K562 (cell line): ENCODE measurements around the gene RARRES2. TPM values are rescaled to one million over a fixed set of nuclear protein-coding genes. Genes with fewer than 3 reads are reported as not detected.

Source experiments
- FOXM1 ChIP-seq, 2 experiments: fragments of 450-650 bp in 1 of 2; sonication (generic) in 1 of 2; formaldehyde crosslinking in 1 of 2; IDR thresholded peaks; 2 replicates each; pipeline versions ENCODE4 v1.6.1 to v1.9.0; 2017 to 2022; ENCODE audit warnings: low read depth in 2 of 2, mild to moderate bottlenecking in 2 of 2, missing genetic modification reagents in 1 of 2, moderate library complexity in 1 of 2
- GATA2 ChIP-seq: sonication (generic); formaldehyde crosslinking; IDR thresholded peaks from 2 replicates; pipeline ENCODE4 v1.4.0; 2020; ENCODE audit warnings: mild to moderate bottlenecking, missing genetic modification reagents
- GTF2A2 ChIP-seq: IDR thresholded peaks from 2 replicates; pipeline ENCODE4 v1.6.1; 2016; ENCODE audit warnings: mild to moderate bottlenecking, missing genetic modification characterization, missing compliant biosample characterization
- GTF2E2 ChIP-seq: fragments of 200-800 bp; sonication (Bioruptor generic); IDR thresholded peaks from 2 replicates; pipeline ENCODE4 v1.6.1; 2016; ENCODE audit warnings: missing genetic modification characterization, missing compliant biosample characterization
- HNRNPLL ChIP-seq: fragments of 200-400 bp; formaldehyde crosslinking; IDR thresholded peaks from 2 replicates; pipeline ENCODE4 v1.6.1; 2017; ENCODE audit warnings: low read length, low read depth, mild to moderate bottlenecking; ENCODE audit not compliant: poor library complexity, severe bottlenecking
- LEF1 ChIP-seq: fragments of 450-650 bp; IDR thresholded peaks from 2 replicates; pipeline ENCODE4 v1.6.1; 2016; ENCODE audit warnings: mild to moderate bottlenecking
- NCOR1 ChIP-seq: fragments of 450-650 bp; IDR thresholded peaks from 2 replicates; pipeline ENCODE4 v1.6.1; 2016; ENCODE audit warnings: mild to moderate bottlenecking, moderate library complexity
- PBX2 ChIP-seq, 2 experiments: IDR thresholded peaks in 1 of 2; conservative IDR thresholded peaks in 1 of 2; 2 replicates each; pipeline ENCODE4 v1.6.1; 2016; ENCODE audit warnings: low read depth in 2 of 2, mild to moderate bottlenecking in 1 of 2, missing compliant biosample characterization in 1 of 2, missing genetic modification characterization in 1 of 2, moderate library complexity in 1 of 2
- PKNOX1 ChIP-seq: fragments of 450-650 bp; IDR thresholded peaks from 2 replicates; pipeline ENCODE4 v1.6.1; 2016
- POLR2A ChIP-seq: fragments of 450-650 bp; conservative IDR thresholded peaks from 2 replicates; pipeline ENCODE4 v1.6.1; 2016
- POLR2G ChIP-seq: fragments of 200-400 bp; formaldehyde crosslinking; IDR thresholded peaks from 2 replicates; pipeline ENCODE4 v1.6.1; 2017; ENCODE audit warnings: low read depth, mild to moderate bottlenecking, antibody characterized with exemption, low read length, moderate library complexity
- PURB ChIP-seq: sonication (generic); formaldehyde crosslinking; IDR thresholded peaks from 2 replicates; pipeline ENCODE4 v1.9.0; 2021; ENCODE audit warnings: low read depth, mild to moderate bottlenecking, missing genetic modification reagents
- RBM25 ChIP-seq: fragments of 200-400 bp; formaldehyde crosslinking; IDR thresholded peaks from 2 replicates; pipeline ENCODE4 v1.6.1; 2018; ENCODE audit warnings: low read length, low read depth, moderate library complexity; ENCODE audit not compliant: severe bottlenecking
- SAFB2 ChIP-seq: fragments of 200-400 bp; formaldehyde crosslinking; IDR thresholded peaks from 2 replicates; pipeline ENCODE4 v1.6.1; 2018; ENCODE audit warnings: borderline replicate concordance, low read length, low read depth, moderate library complexity; ENCODE audit not compliant: severe bottlenecking
- SMAD4 ChIP-seq: fragments of 250-450 bp; sonication (Bioruptor Pico); conservative IDR thresholded peaks from 2 replicates; pipeline ENCODE4 v1.8.0; 2021; ENCODE audit warnings: inconsistent platforms, mild to moderate bottlenecking, moderate library complexity
- TCF15 ChIP-seq: fragments of 250-450 bp; sonication (Bioruptor Pico); IDR thresholded peaks from 2 replicates; pipeline ENCODE4 v1.8.0; 2022; ENCODE audit warnings: moderate library complexity, mild to moderate bottlenecking, inconsistent platforms
- USF2 ChIP-seq: sonication (generic); formaldehyde crosslinking; IDR thresholded peaks from 2 replicates; pipeline ENCODE4 v1.5.0; 2020; ENCODE audit warnings: missing genetic modification reagents
- ZBTB2 ChIP-seq: fragments of 450-650 bp; IDR thresholded peaks from 2 replicates; pipeline ENCODE4 v1.6.1; 2016; ENCODE audit warnings: antibody characterized with exemption
- ZEB2 ChIP-seq: fragments of 450-650 bp; IDR thresholded peaks from 2 replicates; pipeline ENCODE4 v1.6.1; 2016
- ZNF12 ChIP-seq: sonication (generic); formaldehyde crosslinking; IDR thresholded peaks from 2 replicates; pipeline ENCODE4 v1.4.0; 2020; ENCODE audit warnings: mild to moderate bottlenecking, missing genetic modification reagents
- ZNF217 ChIP-seq: sonication (generic); formaldehyde crosslinking; IDR thresholded peaks from 2 replicates; pipeline ENCODE4 v1.8.0; 2022; ENCODE audit warnings: mild to moderate bottlenecking, missing genetic modification reagents
- ZNF431 ChIP-seq: sonication (generic); formaldehyde crosslinking; IDR thresholded peaks from 2 replicates; pipeline ENCODE4 v1.8.0; 2022; ENCODE audit warnings: mild to moderate bottlenecking, missing genetic modification reagents
- polyA plus RNA-seq, 8 experiments: library from polyadenylated mRNA; depleted of rRNA in 4 of 8; stranded (reverse) in 5 of 8; unstranded in 3 of 8; fragments of >200 nt; fragmentation: Nextera tagmentation in 2 of 8; fragmentation: Illumina TruSeq in 1 of 8; extraction: Ambion mirVana in 2 of 8; extraction: Trizol in 1 of 8; gene quantifications; 2 replicates each; pipeline versions ENCODE4 v1.2.1 to v1.2.3, GENCODE V29; 2011 to 2014; ENCODE audit warnings: inconsistent platforms in 1 of 8, missing spikeins in 1 of 8
- total RNA-seq, 7 experiments: library from RNA; depleted of rRNA in 6 of 7; stranded (reverse); fragments of >200 nt in 6 of 7; fragmentation: Illumina TruSeq in 2 of 7; extraction: Trizol in 2 of 7; gene quantifications; 2 replicates each; pipeline versions ENCODE4 v1.2.1 to v1.2.3, GENCODE V29; 2011 to 2021; ENCODE audit warnings: low replicate concordance in 1 of 7

Gene RARRES2
- total and polyA plus RNA-seq, 9 of the 15 experiments (the other 6 are each of a cell fraction or from before 2014, with no cell fraction given) = 0.11 to 1.7 (median 0.23) TPM; not detected in 6

GRCh38 chr7:150313367-150313809 is 28.0 kb downstream of the RARRES2 start (continued):
- TF ChIP-seq PBX2 (CRISPR knock-in tag; IDR thresholded peaks at IDR 0.05; ENCODE audit: low read depth) = no peak
- TF ChIP-seq PBX2 (tag; conservative IDR thresholded peaks at IDR 0.05; ENCODE audit: low read depth) = no peak
- TF ChIP-seq LEF1 = peak; percentile 81
- TF ChIP-seq PKNOX1 = peak; percentile 24; the same call in 1 of the 2 replicates
- TF ChIP-seq PURB (CRISPR knock-in tag) = no peak
- TF ChIP-seq HNRNPLL = no peak
- peak; percentile 92 for TF ChIP-seq FOXM1 (IDR thresholded peaks at IDR 0.05; ENCODE audit: low read depth)
- TF ChIP-seq FOXM1 (CRISPR knock-in tag; IDR thresholded peaks at IDR 0.05; ENCODE audit: low read depth) = no peak
- no peak for TF ChIP-seq SAFB2
- no peak for TF ChIP-seq TCF15 (CRISPR knock-in tag)
- peak; percentile 99 for TF ChIP-seq ZEB2
- no peak for TF ChIP-seq ZBTB2
- no peak for TF ChIP-seq ZNF12 (CRISPR knock-in tag)
- no peak for TF ChIP-seq RBM25
- TF ChIP-seq POLR2G = no peak
- no peak for TF ChIP-seq USF2
- peak; percentile 91 for TF ChIP-seq GATA2 (CRISPR knock-in tag)
- peak; percentile 71 for TF ChIP-seq SMAD4 (CRISPR knock-in tag)
- no peak for TF ChIP-seq GTF2A2 (tag)
- TF ChIP-seq NCOR1 = peak; percentile 95
- TF ChIP-seq GTF2E2 (tag) = no peak
- TF ChIP-seq POLR2A = 0 out of 2 replicates have a peak, but pooled peaks have one; percentile 16
- 0 out of 2 replicates have a peak, but pooled peaks have one; percentile 19 for TF ChIP-seq ZNF431 (CRISPR knock-in tag)
- no peak for TF ChIP-seq ZNF217 (CRISPR knock-in tag)
